Colonic mucosa (tissue), 4 donors: Measurements from ENCODE around the gene C10orf120. TPM values are rescaled to one million over a fixed set of nuclear protein-coding genes. Genes with fewer than 3 reads are reported as not detected.

Source experiments
- DNase-seq: peaks from one replicate; pipeline ENCODE4 v3.0.0-alpha.2; 2020
- H3K27ac ChIP-seq: fragments of 200-600 bp; one replicate; pipeline ENCODE4 v1.8.0; 2021
- H3K27me3 ChIP-seq: fragments of 200-600 bp; one replicate; pipeline ENCODE4 v1.8.0; 2021
- H3K36me3 ChIP-seq: fragments of 200-600 bp; one replicate; pipeline ENCODE4 v1.8.0; 2021
- H3K4me1 ChIP-seq: fragments of 200-600 bp; one replicate; pipeline ENCODE4 v1.8.0; 2021; ENCODE audit warnings: mild to moderate bottlenecking
- H3K4me3 ChIP-seq: fragments of 200-600 bp; one replicate; pipeline ENCODE4 v1.8.0; 2021
- H3K9ac ChIP-seq, 2 donors: one replicate each; pipeline ENCODE4 v1.7.0; 2013; ENCODE audit warnings: control low read depth in 2 of 2, low read depth in 2 of 2, low read length in 2 of 2
- H3K9me3 ChIP-seq: fragments of 200-600 bp; one replicate; pipeline ENCODE4 v1.8.0; 2021
- intact Hi-C: fragments of 100-400 bp; cut with DNase I; formaldehyde crosslinking; loops from one replicate; pipeline ENCODE4 v1.14.1; 2022
- total RNA-seq, 2 donors: library from RNA; stranded (reverse); fragmentation: NEBNext Ultra II Directional in 1 of 2; extraction: Animal tissue kit (Norgen Biotek cat#: 25700) in 1 of 2; gene quantifications; one replicate each; pipeline ENCODE4 v1.2.1, GENCODE V29; 2021
- TF ChIP-seq, protein P1 (sequence below): fragments of 200-600 bp; IDR thresholded peaks from one replicate; pipeline ENCODE4 v1.8.0; 2022; ENCODE audit warnings: antibody characterized with exemption, mild to moderate bottlenecking
- donor health status: healthy.
- donor health status: DM: no; HTN: no; CAD: no.
- donor health status: DM: no; HTN: no; CAD: no.

Gene C10orf120
- total RNA-seq, 2 donors from 2014 or later: not detected

DNA sequence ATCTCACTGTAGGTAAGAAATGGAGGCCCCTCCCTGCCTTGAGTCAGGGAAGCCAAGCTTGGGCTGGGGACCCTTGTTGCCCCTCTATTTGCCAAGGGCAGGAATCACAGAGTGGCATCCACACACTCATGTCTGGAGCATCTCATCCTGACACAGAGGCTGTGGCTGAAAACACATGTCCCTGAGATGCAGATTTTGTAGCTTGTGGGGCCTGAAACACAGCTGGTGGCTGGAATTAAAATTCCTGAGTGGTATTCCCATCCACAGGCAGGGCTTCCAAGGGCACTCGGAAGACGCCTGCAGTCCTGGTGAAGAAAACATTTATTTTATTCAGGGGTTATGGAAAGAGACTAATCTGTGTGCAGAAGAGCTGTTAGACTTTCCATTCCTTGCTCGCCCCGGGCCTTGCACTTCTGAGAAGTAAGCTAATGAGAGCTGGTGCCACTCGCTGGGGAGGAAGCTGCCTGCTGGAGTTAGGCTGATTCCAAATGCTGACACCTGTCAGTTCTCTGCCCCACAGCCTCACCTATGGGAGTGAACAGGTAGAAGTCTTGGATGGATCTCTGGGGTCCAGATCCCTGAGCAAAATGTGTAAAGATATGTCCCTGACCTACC, 36.0 kb downstream of the C10orf120 start:
- no peak overlapping the region for H3K27ac ChIP-seq
- no peak overlapping the region for H3K9ac ChIP-seq
- no peak overlapping the region for H3K4me3 ChIP-seq
- H3K36me3 ChIP-seq: no peaks in the 10 kb centered on the region
- intact Hi-C loops: no loop called here
- H3K27me3 ChIP-seq: no peaks in the 10 kb centered on the region
- H3K9me3 ChIP-seq: no peaks in the 10 kb centered on the region
- no peak for DNase-seq
- H3K4me1 ChIP-seq: no peaks in the 10 kb centered on the region
- TF ChIP-seq, protein P1, sequence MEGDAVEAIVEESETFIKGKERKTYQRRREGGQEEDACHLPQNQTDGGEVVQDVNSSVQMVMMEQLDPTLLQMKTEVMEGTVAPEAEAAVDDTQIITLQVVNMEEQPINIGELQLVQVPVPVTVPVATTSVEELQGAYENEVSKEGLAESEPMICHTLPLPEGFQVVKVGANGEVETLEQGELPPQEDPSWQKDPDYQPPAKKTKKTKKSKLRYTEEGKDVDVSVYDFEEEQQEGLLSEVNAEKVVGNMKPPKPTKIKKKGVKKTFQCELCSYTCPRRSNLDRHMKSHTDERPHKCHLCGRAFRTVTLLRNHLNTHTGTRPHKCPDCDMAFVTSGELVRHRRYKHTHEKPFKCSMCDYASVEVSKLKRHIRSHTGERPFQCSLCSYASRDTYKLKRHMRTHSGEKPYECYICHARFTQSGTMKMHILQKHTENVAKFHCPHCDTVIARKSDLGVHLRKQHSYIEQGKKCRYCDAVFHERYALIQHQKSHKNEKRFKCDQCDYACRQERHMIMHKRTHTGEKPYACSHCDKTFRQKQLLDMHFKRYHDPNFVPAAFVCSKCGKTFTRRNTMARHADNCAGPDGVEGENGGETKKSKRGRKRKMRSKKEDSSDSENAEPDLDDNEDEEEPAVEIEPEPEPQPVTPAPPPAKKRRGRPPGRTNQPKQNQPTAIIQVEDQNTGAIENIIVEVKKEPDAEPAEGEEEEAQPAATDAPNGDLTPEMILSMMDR: no peak

DNA sequence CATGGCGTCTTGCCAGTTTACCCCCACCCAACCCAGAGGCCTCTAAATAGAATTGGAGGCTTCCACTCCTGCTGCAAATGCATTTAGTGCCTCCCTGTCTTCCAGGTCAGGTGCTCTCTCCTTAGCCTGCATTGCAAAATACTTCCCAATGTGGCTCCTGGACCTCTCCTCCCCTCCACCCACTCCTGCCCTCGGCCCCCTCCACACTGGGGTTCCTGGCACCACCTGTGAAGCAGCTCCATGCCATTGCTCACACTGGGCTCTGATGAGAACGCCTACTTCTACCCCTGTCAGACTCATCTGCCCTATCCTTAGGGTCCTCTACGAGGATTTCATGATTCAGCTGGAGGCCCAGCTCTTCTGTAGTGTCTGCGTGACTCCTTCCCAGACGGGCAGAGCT, 37.4 kb downstream of the C10orf120 start:
- intact Hi-C loops: no loop called here
- Histone ChIP-seq H3K4me1 (no peaks in the 10 kb centered on the region), H3K27me3 (no peaks in the 10 kb centered on the region), H3K4me3 (no peak overlapping the region), H3K27ac (no peak overlapping the region), H3K36me3 (no peaks in the 10 kb centered on the region), H3K9me3 (no peaks in the 10 kb centered on the region), H3K9ac (no peak overlapping the region)
- DNase-seq: no peak
- TF ChIP-seq, protein P1: no peak

DNA sequence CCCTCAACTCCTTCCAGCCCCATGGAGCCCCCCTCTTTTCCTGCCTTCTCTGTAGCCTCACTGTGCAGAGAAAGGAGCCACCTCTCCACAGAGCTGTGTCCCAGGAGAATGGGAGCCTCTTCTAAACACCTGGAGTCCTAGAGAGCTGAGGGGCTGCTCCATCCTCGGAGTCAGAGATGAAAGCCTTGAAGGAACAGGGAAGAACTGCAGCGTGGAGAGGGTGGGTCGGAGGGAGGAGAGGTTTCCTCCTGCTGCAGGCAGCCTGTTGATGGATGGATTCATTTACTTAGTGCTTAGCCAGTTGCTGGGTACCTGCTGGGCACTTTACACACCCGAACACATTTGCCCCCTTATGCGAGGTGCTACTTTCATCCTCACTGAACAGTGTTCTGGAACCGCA, 39.0 kb downstream of the C10orf120 start:
- Histone ChIP-seq H3K4me3 (no peak overlapping the region), H3K9ac (no peak overlapping the region), H3K36me3 (no peaks in the 10 kb centered on the region), H3K27me3 (no peaks in the 10 kb centered on the region), H3K27ac (no peak overlapping the region), H3K9me3 (no peaks in the 10 kb centered on the region), H3K4me1 (no peaks in the 10 kb centered on the region)
- TF ChIP-seq, protein P1: no peak
- no peak for DNase-seq
- intact Hi-C loops: no loop called here

DNA sequence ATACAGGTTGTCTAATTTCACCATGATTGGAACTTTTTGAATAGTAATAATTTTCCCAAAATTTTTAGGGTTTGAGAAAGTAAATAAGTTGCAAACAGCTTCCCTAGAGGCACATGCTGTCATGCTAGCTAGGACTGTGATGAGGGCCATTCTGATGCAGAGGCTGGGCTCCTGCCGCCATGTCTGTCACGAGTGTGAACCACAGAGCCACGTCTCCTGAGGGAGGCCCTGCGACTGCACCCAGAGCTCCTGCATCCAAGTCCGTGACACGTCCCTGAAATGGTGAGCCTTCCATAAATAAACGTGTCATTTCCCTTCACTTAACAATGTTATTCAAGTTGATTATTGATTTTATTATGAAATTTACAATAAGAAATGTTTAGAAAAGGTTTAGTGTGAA, 40.0 kb downstream of the C10orf120 start:
- Histone ChIP-seq H3K4me3 (no peak overlapping the region), H3K27me3 (no peaks in the 10 kb centered on the region), H3K9me3 (no peaks in the 10 kb centered on the region), H3K27ac (no peak overlapping the region), H3K36me3 (no peaks in the 10 kb centered on the region), H3K9ac (no peak overlapping the region), H3K4me1 (no peaks in the 10 kb centered on the region)
- TF ChIP-seq, protein P1: no peak
- DNase-seq: no peak
- intact Hi-C loops: no loop called here

DNA sequence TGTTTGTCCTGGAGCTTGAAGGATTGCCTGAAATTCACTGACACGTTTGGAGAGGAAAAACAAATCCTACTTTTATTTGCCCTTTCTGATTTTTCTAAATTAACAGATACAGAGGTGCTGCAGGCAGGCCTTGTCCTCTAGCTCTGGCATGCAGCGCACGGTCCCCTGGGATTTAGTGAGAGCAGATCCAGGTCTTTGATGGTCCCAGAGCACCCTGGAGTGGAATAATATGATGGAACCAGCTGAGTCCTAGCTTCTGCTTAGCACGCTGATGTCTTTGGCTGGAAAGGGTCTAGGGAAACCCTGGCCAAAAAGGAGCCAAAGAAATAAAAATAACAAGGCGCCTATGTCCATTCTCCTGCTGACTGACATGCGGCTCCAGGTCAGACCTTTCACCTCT, 40.5 kb downstream of the C10orf120 start:
- intact Hi-C loops: no loop called here
- Histone ChIP-seq H3K27me3 (no peaks in the 10 kb centered on the region), H3K27ac (no peak overlapping the region), H3K4me3 (no peak overlapping the region), H3K9ac (no peak overlapping the region), H3K4me1 (no peaks in the 10 kb centered on the region), H3K9me3 (no peaks in the 10 kb centered on the region), H3K36me3 (no peaks in the 10 kb centered on the region)
- TF ChIP-seq, protein P1: no peak
- DNase-seq: no peak
